ENCODE measurements around the gene TNS2. TPM values are rescaled to one million over a fixed set of nuclear protein-coding genes. Genes with fewer than 3 reads are reported as not detected.

The TNS2 gene
- total RNA-seq, 1 donor from 2014 or later: 15.4 TPM

- Mint-ChIP-seq H3K4me3 (ENCODE audit: unreplicated experiment) (peak overlapping the region; percentile 47), H3K27ac (ENCODE audit: unreplicated experiment) (peak overlapping the region; percentile 41), H3K9me3 (ENCODE audit: unreplicated experiment) (no peaks in the 10 kb centered on the region), H3K27me3 (ENCODE audit: low read depth, unreplicated experiment) (no peaks in the 10 kb centered on the region), H3K4me1 (ENCODE audit: low read depth, unreplicated experiment) (peaks cover 34% of the 10 kb centered on the region), H3K36me3 (ENCODE audit: low read depth, unreplicated experiment) (peaks cover 43% of the 10 kb centered on the region)
- Histone ChIP-seq H3K4me2 (ENCODE audit: low read length) (no peak overlapping the region), H3K9me3 (ENCODE audit: insufficient read depth, low read depth, low read length) (no peaks in the 10 kb centered on the region), H3K4me3 (ENCODE audit: insufficient read depth, low read depth, low read length) (no peak overlapping the region), H3K36me3 (ENCODE audit: insufficient read depth, low read length) (peaks cover 10% of the 10 kb centered on the region), H4K20me1 (ENCODE audit: insufficient read depth, low read length) (peaks cover 8% of the 10 kb centered on the region), H3K79me2 (ENCODE audit: insufficient read depth, low read length) (peaks cover 5% of the 10 kb centered on the region), H2AFZ (ENCODE audit: low read depth, low read length) (no peak overlapping the region), H3K4me1 (ENCODE audit: insufficient read depth, low read length) (peaks cover 56% of the 10 kb centered on the region), H3K27me3 (ENCODE audit: insufficient read depth, low read length) (no peaks in the 10 kb centered on the region), H3K9ac (ENCODE audit: low read length) (no peak overlapping the region), H3K27ac (ENCODE audit: low read depth, low read length) (no peak overlapping the region)
- FAIRE-seq (no peak), DNase-seq (ENCODE audit: low read depth) (no peak)
- TF ChIP-seq EZH2 (IDR thresholded peaks at IDR 0.05; ENCODE audit: insufficient read depth, low read length): no peak
- TF ChIP-seq, protein P1, sequence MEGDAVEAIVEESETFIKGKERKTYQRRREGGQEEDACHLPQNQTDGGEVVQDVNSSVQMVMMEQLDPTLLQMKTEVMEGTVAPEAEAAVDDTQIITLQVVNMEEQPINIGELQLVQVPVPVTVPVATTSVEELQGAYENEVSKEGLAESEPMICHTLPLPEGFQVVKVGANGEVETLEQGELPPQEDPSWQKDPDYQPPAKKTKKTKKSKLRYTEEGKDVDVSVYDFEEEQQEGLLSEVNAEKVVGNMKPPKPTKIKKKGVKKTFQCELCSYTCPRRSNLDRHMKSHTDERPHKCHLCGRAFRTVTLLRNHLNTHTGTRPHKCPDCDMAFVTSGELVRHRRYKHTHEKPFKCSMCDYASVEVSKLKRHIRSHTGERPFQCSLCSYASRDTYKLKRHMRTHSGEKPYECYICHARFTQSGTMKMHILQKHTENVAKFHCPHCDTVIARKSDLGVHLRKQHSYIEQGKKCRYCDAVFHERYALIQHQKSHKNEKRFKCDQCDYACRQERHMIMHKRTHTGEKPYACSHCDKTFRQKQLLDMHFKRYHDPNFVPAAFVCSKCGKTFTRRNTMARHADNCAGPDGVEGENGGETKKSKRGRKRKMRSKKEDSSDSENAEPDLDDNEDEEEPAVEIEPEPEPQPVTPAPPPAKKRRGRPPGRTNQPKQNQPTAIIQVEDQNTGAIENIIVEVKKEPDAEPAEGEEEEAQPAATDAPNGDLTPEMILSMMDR (IDR thresholded peaks at IDR 0.05; ENCODE audit: insufficient read depth, low read depth, low read length): no peak
These were observed 19.1 kb downstream of the TNS2 start for GRCh38 chr12:53068811-53069585.

DNA sequence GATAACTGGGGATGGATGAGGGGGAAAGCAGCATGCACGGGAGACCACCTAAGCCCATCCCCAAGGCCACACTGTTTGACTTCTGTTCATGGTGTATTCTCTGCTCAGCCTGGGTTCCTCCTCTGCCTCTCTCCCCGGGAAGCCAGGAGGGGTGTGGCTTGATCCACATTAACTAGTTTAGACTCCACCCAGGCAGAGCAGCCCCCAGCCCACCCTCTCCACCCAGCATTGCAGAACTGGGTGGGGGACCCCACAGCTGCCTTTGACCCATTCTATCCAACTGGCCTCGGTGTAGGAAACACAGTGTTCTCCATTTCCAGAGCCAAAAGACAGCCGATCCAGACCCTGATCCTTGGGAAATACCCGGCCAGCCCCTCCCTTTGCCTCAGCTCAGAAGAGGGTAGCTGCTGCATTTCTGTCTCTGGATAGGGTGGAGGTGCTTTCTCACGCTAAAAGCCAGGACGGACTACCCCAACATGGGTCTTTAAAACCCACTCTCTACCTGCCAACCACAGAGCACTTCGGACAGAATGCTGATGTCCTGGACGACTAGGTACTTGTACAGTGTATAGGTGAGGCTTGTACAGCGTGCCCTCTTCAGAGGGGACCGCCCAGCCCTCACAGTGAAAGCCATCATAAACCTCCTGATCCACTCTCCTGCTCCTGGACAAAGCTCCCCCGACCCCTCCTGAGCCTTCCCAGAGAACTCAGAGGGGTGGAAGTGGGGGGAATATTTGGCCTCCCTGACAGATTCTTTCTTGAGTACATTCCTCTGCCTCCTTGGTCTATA, 20.0 kb downstream of the TNS2 start:
- peaks cover 5% of the 10 kb centered on the region for H3K79me2 ChIP-seq (ENCODE audit: insufficient read depth, low read length)
- peaks cover 8% of the 10 kb centered on the region for H4K20me1 ChIP-seq (ENCODE audit: insufficient read depth, low read length)
- no peak overlapping the region for H3K27ac ChIP-seq (ENCODE audit: low read depth, low read length)
- no peaks in the 10 kb centered on the region for H3K27me3 Mint-ChIP-seq (ENCODE audit: low read depth, unreplicated experiment)
- H3K36me3 ChIP-seq (ENCODE audit: insufficient read depth, low read length): peaks cover 18% of the 10 kb centered on the region
- TF ChIP-seq EZH2 (IDR thresholded peaks at IDR 0.05; ENCODE audit: insufficient read depth, low read length): no peak
- TF ChIP-seq, protein P1 (IDR thresholded peaks at IDR 0.05; ENCODE audit: insufficient read depth, low read depth, low read length): no peak
- H3K4me1 Mint-ChIP-seq (ENCODE audit: low read depth, unreplicated experiment): peaks cover 34% of the 10 kb centered on the region
- no peak for DNase-seq (ENCODE audit: low read depth)
- H3K4me3 Mint-ChIP-seq (ENCODE audit: unreplicated experiment): peak overlapping the region; percentile 47
- H3K9me3 Mint-ChIP-seq (ENCODE audit: unreplicated experiment): no peaks in the 10 kb centered on the region
- H3K27ac Mint-ChIP-seq (ENCODE audit: unreplicated experiment): no peak overlapping the region
- H3K4me1 ChIP-seq (ENCODE audit: insufficient read depth, low read length): peaks cover 51% of the 10 kb centered on the region
- no peak overlapping the region for H2AFZ ChIP-seq (ENCODE audit: low read depth, low read length)
- H3K4me2 ChIP-seq (ENCODE audit: low read length): no peak overlapping the region
- H3K36me3 Mint-ChIP-seq (ENCODE audit: low read depth, unreplicated experiment): peaks cover 49% of the 10 kb centered on the region
- no peaks in the 10 kb centered on the region for H3K27me3 ChIP-seq (ENCODE audit: insufficient read depth, low read length)
- H3K9ac ChIP-seq (ENCODE audit: low read length): no peak overlapping the region
- FAIRE-seq: no peak
- no peaks in the 10 kb centered on the region for H3K9me3 ChIP-seq (ENCODE audit: insufficient read depth, low read depth, low read length)
- no peak overlapping the region for H3K4me3 ChIP-seq (ENCODE audit: insufficient read depth, low read depth, low read length)

Measured in astrocyte (in vitro differentiated cells and primary cell).